A673 (cell line): ENCODE results near the gene LITAFD. TPM values are rescaled to one million over a fixed set of nuclear protein-coding genes. Genes with fewer than 3 reads are reported as not detected.

ENCODE experiments used
- BruUV-seq: library from RNA; stranded (reverse); fragments of 400-500 nt; replicated peaks from 2 replicates; lab custom pipeline; 2021; lab: Mats Ljungman, UMichigan
- CTCF ChIA-PET: fragments of 300-600 bp; sonication (Branson Sonifier 250); formaldehyde crosslinking; loops from one replicate; lab custom pipeline; 2022; ENCODE audit warnings: antibody characterized with exemption; lab: Charles Lee
- POLR2A ChIA-PET: fragments of 300-600 bp; sonication (Branson Sonifier 250); formaldehyde crosslinking; loops from one replicate; lab custom pipeline; 2022; ENCODE audit warnings: antibody characterized with exemption; ENCODE audit not compliant: low non-redundant PET; lab: Charles Lee
- DNase-seq: peaks from one replicate; pipeline ENCODE4 v3.0.0-alpha.2; 2015; ENCODE audit warnings: low spot score
- H3K27ac ChIP-seq: fragments of 200-600 bp; sonication (generic); 2 replicates; pipeline ENCODE4 v1.5.1; 2016; ENCODE audit warnings: mixed run types, low read depth, mild to moderate bottlenecking, mixed read lengths, antibody characterized with exemption, low read length; ENCODE audit not compliant: poor library complexity, severe bottlenecking
- H3K27me3 ChIP-seq: fragments of 200-600 bp; sonication (generic); replicated peaks from 2 replicates; pipeline ENCODE4 v1.6.1; 2017; ENCODE audit warnings: mixed run types, low read depth, mild to moderate bottlenecking, mixed read lengths, antibody characterized with exemption, low read length; ENCODE audit not compliant: insufficient read depth, poor library complexity
- H3K36me3 ChIP-seq: fragments of 200-600 bp; sonication (generic); 2 replicates; pipeline ENCODE4 v1.6.1; 2016; ENCODE audit warnings: mixed run types, mild to moderate bottlenecking, mixed read lengths, antibody characterized with exemption, low read length; ENCODE audit not compliant: insufficient read depth, poor library complexity, severe bottlenecking
- H3K4me1 ChIP-seq: fragments of 200-600 bp; sonication (generic); 2 replicates; pipeline ENCODE4 v1.6.1; 2017; ENCODE audit warnings: mixed run types, mild to moderate bottlenecking, mixed read lengths, antibody characterized with exemption, low read length; ENCODE audit not compliant: insufficient read depth, poor library complexity, severe bottlenecking
- H3K4me3 ChIP-seq: fragments of 200-600 bp; sonication (generic); 2 replicates; pipeline ENCODE4 v1.5.1; 2016; ENCODE audit warnings: low read depth, mixed run types, mild to moderate bottlenecking, mixed read lengths, low read length; ENCODE audit not compliant: poor library complexity, severe bottlenecking
- H3K9me3 ChIP-seq: fragments of 200-600 bp; sonication (generic); 2 replicates; pipeline ENCODE4 v1.6.1; 2016; ENCODE audit warnings: mixed run types, low read depth, mild to moderate bottlenecking, mixed read lengths, antibody characterized with exemption, low read length; ENCODE audit not compliant: poor library complexity, severe bottlenecking
- CTCF ChIP-seq: fragments of 300-800, 200-600 bp; sonication (generic); conservative IDR thresholded peaks from 2 replicates; pipeline ENCODE4 v1.5.1; 2017; ENCODE audit warnings: low read depth, mild to moderate bottlenecking, antibody characterized with exemption, low read length, moderate library complexity, mixed read lengths
- EZH2 ChIP-seq: fragments of 200-600 bp; sonication (generic); IDR thresholded peaks from 2 replicates; pipeline ENCODE4 v1.6.1; 2017; ENCODE audit warnings: borderline replicate concordance, low read depth, mild to moderate bottlenecking, mixed read lengths, antibody characterized with exemption, low read length; ENCODE audit not compliant: poor library complexity, severe bottlenecking
- intact Hi-C: fragments of 100-400 bp; cut with micrococcal nuclease; formaldehyde crosslinking; loops from one replicate; pipeline ENCODE4 v1.10.0; 2022; ENCODE audit not compliant: unreplicated experiment
- total RNA-seq: library from RNA; stranded (reverse); gene quantifications from 2 replicates; pipeline ENCODE4 v1.2.3, GENCODE V29; 2021

Gene LITAFD
- total RNA-seq, 1 experiment from 2014 or later = not detected

DNA sequence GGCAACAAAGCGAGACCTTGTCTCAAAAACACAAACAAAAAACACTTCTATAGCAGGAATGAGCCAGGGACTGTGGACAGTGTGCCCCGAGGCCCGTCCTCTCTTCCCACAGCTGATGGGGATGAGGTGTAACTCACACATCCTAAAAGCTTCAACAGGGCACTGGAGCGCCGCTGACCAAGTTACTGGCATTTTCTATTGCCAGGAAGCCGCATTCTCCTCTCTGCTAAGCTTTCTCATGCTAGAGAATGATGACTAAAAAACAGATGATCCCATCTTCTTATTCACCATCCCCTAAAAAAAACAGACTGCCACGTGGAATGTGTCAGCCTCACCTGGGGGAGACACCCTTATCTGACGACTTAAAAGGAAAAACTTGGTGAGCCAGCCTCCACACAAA, 29.6 kb upstream of the LITAFD start:
- Histone ChIP-seq H3K4me1 (peaks cover 10% of the 10 kb centered on the region), H3K9me3 (no peaks in the 10 kb centered on the region), H3K27me3 (no peaks in the 10 kb centered on the region), H3K4me3 (no peak overlapping the region), H3K36me3 (peaks cover 93% of the 10 kb centered on the region), H3K27ac (no peak overlapping the region)
- intact Hi-C loops = no loop called here
- CTCF ChIA-PET = no interaction called here
- DNase-seq = no peak
- POLR2A ChIA-PET = no interaction called here
- TF ChIP-seq CTCF = no peak
- no peak for TF ChIP-seq EZH2
- BruUV-seq = no TSS peak

DNA sequence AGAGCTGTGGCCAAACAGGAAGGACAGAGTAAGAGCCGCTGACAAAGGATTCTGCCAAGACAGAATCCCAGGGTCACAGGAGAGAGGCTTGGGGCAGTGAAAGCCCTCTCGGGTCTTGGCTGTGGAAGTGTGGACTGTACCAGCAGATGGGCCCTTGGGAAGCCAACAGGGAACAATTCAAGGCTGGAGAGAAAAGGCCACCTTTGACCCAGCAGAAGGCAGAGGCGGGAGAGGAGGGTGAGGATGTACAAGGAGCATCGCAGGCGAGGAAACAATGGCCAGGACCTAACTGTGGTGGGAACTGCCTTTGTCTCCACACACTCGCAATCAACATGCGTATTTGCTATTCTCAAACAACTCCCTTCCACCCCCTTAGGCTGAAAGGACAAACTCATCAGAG, 29.0 kb upstream of the LITAFD start:
- no peak overlapping the region for H3K4me3 ChIP-seq
- TF ChIP-seq CTCF (no peak), EZH2 (no peak)
- no TSS peak for BruUV-seq
- H3K36me3 ChIP-seq = peaks cover 90% of the 10 kb centered on the region
- ChIA-PET CTCF (interaction anchor here (1.0 kb wide), 1 partner anchor 13 kb away, joined by 3 read pairs; no protein-coding TSS in a partner anchor), POLR2A (no interaction called here)
- intact Hi-C loops = no loop called here
- H3K9me3 ChIP-seq = no peaks in the 10 kb centered on the region
- H3K27me3 ChIP-seq = no peaks in the 10 kb centered on the region
- H3K27ac ChIP-seq = no peak overlapping the region
- DNase-seq = no peak
- H3K4me1 ChIP-seq = peaks cover 10% of the 10 kb centered on the region

- ChIA-PET CTCF (interaction anchor here (1.0 kb wide), 1 partner anchor 12 kb away, joined by 3 read pairs; no protein-coding TSS in a partner anchor), POLR2A (no interaction called here)
- Histone ChIP-seq H3K36me3 (peaks cover 90% of the 10 kb centered on the region), H3K27ac (peak overlapping the region; percentile 54), H3K4me3 (no peak overlapping the region), H3K4me1 (peaks cover 10% of the 10 kb centered on the region), H3K9me3 (no peaks in the 10 kb centered on the region), H3K27me3 (no peaks in the 10 kb centered on the region)
- no peak for DNase-seq
- TF ChIP-seq EZH2 (no peak), CTCF (no peak)
- intact Hi-C loops = no loop called here
- no TSS peak for BruUV-seq
Observed at GRCh38 chr16:8853611-8854010, 28.5 kb upstream of the LITAFD start.
